GM12865 (cell line): ENCODE data around the gene TBC1D22A.

Experiments
- DNase-seq: peaks from one replicate; pipeline ENCODE4 v3.0.0; 2010; ENCODE audit warnings: low read depth
- H3K4me3 ChIP-seq: 2 replicates; pipeline ENCODE4 v1.5.1; 2011; ENCODE audit warnings: mild to moderate bottlenecking, low read depth, low read length, control low read depth
- CTCF ChIP-seq: IDR thresholded peaks from 2 replicates; pipeline ENCODE4 v1.5.1; 2011; ENCODE audit warnings: low read length, control low read depth, low read depth, inconsistent platforms; ENCODE audit not compliant: insufficient read depth; ENCODE audit errors: missing control alignments

TBC1D22A gene

GRCh38 chr22:47005506-47006408, 243.3 kb downstream of the TBC1D22A start:
- TF ChIP-seq CTCF = no peak
- DNase-seq = no peak
- no peak overlapping the region for H3K4me3 ChIP-seq

GRCh38 chr22:47006433-47006832, 244.0 kb downstream of the TBC1D22A start:
- no peak for DNase-seq
- no peak overlapping the region for H3K4me3 ChIP-seq
- no peak for TF ChIP-seq CTCF

GRCh38 chr22:47006869-47007268, 244.4 kb downstream of the TBC1D22A start:
- no peak for DNase-seq
- no peak for TF ChIP-seq CTCF

GRCh38 chr22:47007496-47007895, 245.0 kb downstream of the TBC1D22A start:
- H3K4me3 ChIP-seq = no peak overlapping the region
- no peak for TF ChIP-seq CTCF
- DNase-seq = no peak

More at GRCh38 chr22:47006869-47007268, 244.4 kb downstream of the TBC1D22A start:
- no peak overlapping the region for H3K4me3 ChIP-seq

GRCh38 chr22:47008208-47008885, 245.9 kb downstream of the TBC1D22A start:
- TF ChIP-seq CTCF = no peak
- no peak overlapping the region for H3K4me3 ChIP-seq
- no peak for DNase-seq

GRCh38 chr22:47009304-47010101, 247.1 kb downstream of the TBC1D22A start:
- no peak for DNase-seq
- no peak for TF ChIP-seq CTCF
- H3K4me3 ChIP-seq = no peak overlapping the region
